ENCODE data around the gene VGLL3. TPM values are rescaled to one million over a fixed set of nuclear protein-coding genes. Genes with fewer than 3 reads are reported as not detected.

VGLL3 gene
- total and polyA plus RNA-seq, 2 of the 4 experiments (the other 2 are of a cell fraction) = 46.2 to 97.3 TPM

DNA sequence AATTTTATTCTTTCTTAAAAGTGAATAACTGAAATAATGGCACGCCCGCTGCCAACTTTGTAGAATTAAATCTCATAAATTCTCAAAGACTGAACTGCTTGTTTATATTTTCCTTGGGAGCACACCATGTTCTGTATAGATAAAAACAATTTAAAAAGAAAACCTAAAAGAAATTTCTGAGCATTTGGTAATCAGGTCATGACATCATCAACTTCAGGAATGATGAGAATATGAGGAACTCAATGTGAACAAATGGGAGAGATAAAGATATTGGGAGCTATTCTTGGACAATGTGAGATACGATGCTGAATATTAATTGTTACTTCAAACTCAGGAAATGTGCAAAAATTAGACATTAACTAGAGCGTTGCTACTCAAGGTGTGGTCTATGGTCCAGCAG lies 10.0 kb upstream of the VGLL3 start:
- H3K4ac ChIP-seq (ENCODE audit: low read depth, low read length) = no peak overlapping the region
- H2BK5ac ChIP-seq (ENCODE audit: low read depth, low read length, poor library complexity, severe bottlenecking) = no peak overlapping the region
- H2BK20ac ChIP-seq (ENCODE audit: low read depth, low read length) = no peak overlapping the region
- dilution Hi-C loops (cut with HindIII; ENCODE audit: low sequenced_read_pairs, unreplicated experiment) = no loop called here
- no peak for DNase-seq
- no peak overlapping the region for H3K56ac ChIP-seq (ENCODE audit: extremely low read depth, insufficient read depth, low read length)
- peaks cover 10% of the 10 kb centered on the region for H3K4me1 ChIP-seq (ENCODE audit: control insufficient read depth, insufficient read depth, low read length)
- H4K5ac ChIP-seq (ENCODE audit: low read depth, low read length) = no peak overlapping the region
- H3K9me1 ChIP-seq (ENCODE audit: insufficient read depth, low read length) = no peaks in the 10 kb centered on the region
- no peaks in the 10 kb centered on the region for H4K20me1 ChIP-seq (ENCODE audit: insufficient read depth, low read length)
- no peak overlapping the region for H3K23ac ChIP-seq (ENCODE audit: low read depth, low read length)
- no peak overlapping the region for H3K27ac ChIP-seq (ENCODE audit: insufficient read depth, low read length)
- H4K8ac ChIP-seq (ENCODE audit: low read depth in 2 of 2, low read length in 2 of 2) = no peak overlapping the region
- H2BK120ac ChIP-seq (ENCODE audit: low read depth, low read length) = no peak overlapping the region
- no peak overlapping the region for H4K91ac ChIP-seq (ENCODE audit: insufficient read depth, low read depth, low read length)
- H3K4me3 ChIP-seq (ENCODE audit: insufficient read depth, low read depth, low read length) = no peak overlapping the region
- no peak for ATAC-seq (ENCODE audit: low read depth)
- no peaks in the 10 kb centered on the region for H3K27me3 ChIP-seq (ENCODE audit: control insufficient read depth, insufficient read depth, low read length)
- no peak overlapping the region for H2AFZ ChIP-seq (replicated peaks; ENCODE audit: low read length, poor library complexity)
- WGBS, 2 experiments (ENCODE audit: extremely low coverage in 2 of 2, insufficient read length in 1 of 2) = 93% methylated on average over 2 of the region's 4 CpGs; no CpG with 5 or more reads in 1 of the 2 experiments
- no peaks in the 10 kb centered on the region for H3K79me1 ChIP-seq (ENCODE audit: low read depth in 1 of 2, low read length in 2 of 2)
- in situ Hi-C loops (cut with MboI; ENCODE audit: low sequenced_read_pairs) = no loop called here
- H3K9me3 ChIP-seq (ENCODE audit: control insufficient read depth, insufficient read depth, low read length) = no peaks in the 10 kb centered on the region
- H3K4me2 ChIP-seq (ENCODE audit: low read depth, low read length) = no peak overlapping the region
- no peak overlapping the region for H3K9ac ChIP-seq (ENCODE audit: low read depth, low read length)
- TF ChIP-seq MAFK (IDR thresholded peaks at IDR 0.05; ENCODE audit: low read depth, low read length) (no peak), NFE2L2 (IDR thresholded peaks at IDR 0.05; ENCODE audit: low read depth, low read length) (no peak), CEBPB (IDR thresholded peaks at IDR 0.05; ENCODE audit: low read depth, low read length) (no peak), BHLHE40 (IDR thresholded peaks at IDR 0.05; ENCODE audit: low read depth, low read length) (no peak), POLR2A (IDR thresholded peaks at IDR 0.05; ENCODE audit: low read depth, low read length) (no peak), CHD1 (IDR thresholded peaks at IDR 0.05; ENCODE audit: low read depth, low read length) (no peak)
- TF ChIP-seq, protein P1, sequence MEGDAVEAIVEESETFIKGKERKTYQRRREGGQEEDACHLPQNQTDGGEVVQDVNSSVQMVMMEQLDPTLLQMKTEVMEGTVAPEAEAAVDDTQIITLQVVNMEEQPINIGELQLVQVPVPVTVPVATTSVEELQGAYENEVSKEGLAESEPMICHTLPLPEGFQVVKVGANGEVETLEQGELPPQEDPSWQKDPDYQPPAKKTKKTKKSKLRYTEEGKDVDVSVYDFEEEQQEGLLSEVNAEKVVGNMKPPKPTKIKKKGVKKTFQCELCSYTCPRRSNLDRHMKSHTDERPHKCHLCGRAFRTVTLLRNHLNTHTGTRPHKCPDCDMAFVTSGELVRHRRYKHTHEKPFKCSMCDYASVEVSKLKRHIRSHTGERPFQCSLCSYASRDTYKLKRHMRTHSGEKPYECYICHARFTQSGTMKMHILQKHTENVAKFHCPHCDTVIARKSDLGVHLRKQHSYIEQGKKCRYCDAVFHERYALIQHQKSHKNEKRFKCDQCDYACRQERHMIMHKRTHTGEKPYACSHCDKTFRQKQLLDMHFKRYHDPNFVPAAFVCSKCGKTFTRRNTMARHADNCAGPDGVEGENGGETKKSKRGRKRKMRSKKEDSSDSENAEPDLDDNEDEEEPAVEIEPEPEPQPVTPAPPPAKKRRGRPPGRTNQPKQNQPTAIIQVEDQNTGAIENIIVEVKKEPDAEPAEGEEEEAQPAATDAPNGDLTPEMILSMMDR (conservative IDR thresholded peaks at IDR 0.05; ENCODE audit: low read depth, low read length) = no peak
- TF ChIP-seq, protein P2, sequence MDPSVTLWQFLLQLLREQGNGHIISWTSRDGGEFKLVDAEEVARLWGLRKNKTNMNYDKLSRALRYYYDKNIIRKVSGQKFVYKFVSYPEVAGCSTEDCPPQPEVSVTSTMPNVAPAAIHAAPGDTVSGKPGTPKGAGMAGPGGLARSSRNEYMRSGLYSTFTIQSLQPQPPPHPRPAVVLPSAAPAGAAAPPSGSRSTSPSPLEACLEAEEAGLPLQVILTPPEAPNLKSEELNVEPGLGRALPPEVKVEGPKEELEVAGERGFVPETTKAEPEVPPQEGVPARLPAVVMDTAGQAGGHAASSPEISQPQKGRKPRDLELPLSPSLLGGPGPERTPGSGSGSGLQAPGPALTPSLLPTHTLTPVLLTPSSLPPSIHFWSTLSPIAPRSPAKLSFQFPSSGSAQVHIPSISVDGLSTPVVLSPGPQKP (IDR thresholded peaks at IDR 0.05; ENCODE audit: borderline replicate concordance, low read depth, low read length) = no peak
- TF ChIP-seq, protein P3, sequence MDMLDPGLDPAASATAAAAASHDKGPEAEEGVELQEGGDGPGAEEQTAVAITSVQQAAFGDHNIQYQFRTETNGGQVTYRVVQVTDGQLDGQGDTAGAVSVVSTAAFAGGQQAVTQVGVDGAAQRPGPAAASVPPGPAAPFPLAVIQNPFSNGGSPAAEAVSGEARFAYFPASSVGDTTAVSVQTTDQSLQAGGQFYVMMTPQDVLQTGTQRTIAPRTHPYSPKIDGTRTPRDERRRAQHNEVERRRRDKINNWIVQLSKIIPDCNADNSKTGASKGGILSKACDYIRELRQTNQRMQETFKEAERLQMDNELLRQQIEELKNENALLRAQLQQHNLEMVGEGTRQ (IDR thresholded peaks at IDR 0.05; ENCODE audit: low read depth, low read length) = no peak
- no peak overlapping the region for H2AK9ac ChIP-seq (replicated peaks; ENCODE audit: low read depth, low read length, poor library complexity)
- ChIA-PET CTCF (no interaction called here), POLR2A (ENCODE audit: unreplicated experiment) (no interaction called here)
- intact Hi-C loops (cut with micrococcal nuclease) = no loop called here
- H3K18ac ChIP-seq (ENCODE audit: low read depth, low read length) = no peak overlapping the region
- BruUV-seq (replicated peaks) = no TSS peak
- H2AK5ac ChIP-seq (ENCODE audit: low read depth, low read length) = no peak overlapping the region
- H3K36me3 ChIP-seq (ENCODE audit: control insufficient read depth, insufficient read depth, low read length) = no peaks in the 10 kb centered on the region
- no peak overlapping the region for H2BK15ac ChIP-seq (ENCODE audit: low read depth, low read length)
- no peak overlapping the region for H3K14ac ChIP-seq (replicated peaks; ENCODE audit: low read depth, low read length)
